Amniotic epithelial cell (primary cell): ENCODE data around the gene NCBP3.
"Not testable (repeated sequence)": the region's sequence is repeated elsewhere in the genome, so short reads cannot be mapped to it uniquely, and the experiment has no call there.

Source experiments
- DNase-seq: peaks from one replicate; pipeline ENCODE4 v3.0.0-alpha.2; 2010; ENCODE audit warnings: low read depth

NCBP3 gene

GRCh38 chr17:3879591-3880417 lies 33.8 kb upstream of the NCBP3 start:
- peak; percentile 19 for DNase-seq

- DNase-seq = peak; percentile 43
Observed at GRCh38 chr17:3879186-3879585, 33.1 kb upstream of the NCBP3 start.

GRCh38 chr17:3877220-3877619 lies 31.2 kb upstream of the NCBP3 start:
- no peak for DNase-seq

GRCh38 chr17:3875317-3875716 lies 29.3 kb upstream of the NCBP3 start:
- no peak for DNase-seq

GRCh38 chr17:3873862-3874261 lies 27.8 kb upstream of the NCBP3 start:
- DNase-seq = no peak

GRCh38 chr17:3870871-3871306 lies 24.8 kb upstream of the NCBP3 start:
- peak; percentile 37 for DNase-seq

- DNase-seq = no peak
Observed at GRCh38 chr17:3867606-3868005, 21.6 kb upstream of the NCBP3 start.

- no peak for DNase-seq
Observed at GRCh38 chr17:3867106-3867505, 21.1 kb upstream of the NCBP3 start.

GRCh38 chr17:3866276-3866675 lies 20.2 kb upstream of the NCBP3 start:
- DNase-seq = no peak

GRCh38 chr17:3865176-3865575 lies 19.1 kb upstream of the NCBP3 start:
- no peak for DNase-seq

- no peak for DNase-seq
Observed at GRCh38 chr17:3864534-3864933, 18.5 kb upstream of the NCBP3 start.

GRCh38 chr17:3861761-3862681 lies 16.0 kb upstream of the NCBP3 start:
- no peak for DNase-seq

- no peak for DNase-seq
Observed at GRCh38 chr17:3860939-3861700, 15.1 kb upstream of the NCBP3 start.

- no peak for DNase-seq
Observed at GRCh38 chr17:3859940-3860339, 13.9 kb upstream of the NCBP3 start.

GRCh38 chr17:3857261-3858105 lies 11.4 kb upstream of the NCBP3 start:
- DNase-seq = no peak

GRCh38 chr17:3854204-3854603 lies 8.2 kb upstream of the NCBP3 start:
- DNase-seq = not testable (repeated sequence)

- DNase-seq = no peak
Observed at GRCh38 chr17:3852561-3852960, 6.5 kb upstream of the NCBP3 start.

GRCh38 chr17:3851461-3852100 lies 5.5 kb upstream of the NCBP3 start:
- DNase-seq = no peak

GRCh38 chr17:3848229-3848835 lies 2.3 kb upstream of the NCBP3 start:
- DNase-seq = no peak

- DNase-seq = no peak
Observed at GRCh38 chr17:3847165-3847670, 1.2 kb upstream of the NCBP3 start.
